GM23338 (cell line): ENCODE measurements around the gene SPECC1. TPM values are rescaled to one million over a fixed set of nuclear protein-coding genes. Genes with fewer than 3 reads are reported as not detected.

Source experiments
- ATAC-seq: fragments of 200-7000 bp; cut with Tn5 transposase; 3 replicates; pipeline ENCODE4 v1.9.1; 2020
- DNase-seq: peaks from one replicate; pipeline ENCODE4 v3.0.0-alpha.2; 2015; ENCODE audit warnings: low spot score
- H2AFZ ChIP-seq: fragments of 200-600 bp; sonication (generic); 2 replicates; pipeline ENCODE4 v1.8.0; 2016; ENCODE audit warnings: antibody characterized with exemption, mild to moderate bottlenecking, moderate library complexity
- H3F3A ChIP-seq: fragments of 200-600 bp; sonication (generic); replicated peaks from 2 replicates; pipeline ENCODE4 v1.8.0; 2017; ENCODE audit warnings: antibody characterized with exemption, mixed run types, low read depth
- H3K27ac ChIP-seq: fragments of 200-600 bp; sonication (generic); 2 replicates; pipeline ENCODE4 v1.6.1; 2016; ENCODE audit warnings: low read depth
- H3K27me3 ChIP-seq: fragments of 200-600 bp; sonication (generic); 2 replicates; pipeline ENCODE4 v1.8.0; 2016; ENCODE audit warnings: mild to moderate bottlenecking, mixed run types, moderate library complexity; ENCODE audit not compliant: insufficient read depth
- H3K36me3 ChIP-seq: fragments of 200-600 bp; sonication (generic); 2 replicates; pipeline ENCODE4 v1.8.0; 2016; ENCODE audit warnings: mild to moderate bottlenecking; ENCODE audit not compliant: insufficient read depth
- H3K4me1 ChIP-seq: fragments of 200-600 bp; sonication (generic); 2 replicates; pipeline ENCODE4 v1.8.0; 2016; ENCODE audit warnings: mild to moderate bottlenecking, moderate library complexity; ENCODE audit not compliant: insufficient read depth
- H3K4me2 ChIP-seq: fragments of 200-600 bp; sonication (generic); 2 replicates; pipeline ENCODE4 v1.7.1; 2017; ENCODE audit warnings: mixed run types
- H3K4me3 ChIP-seq: fragments of 200-600 bp; sonication (generic); 2 replicates; pipeline ENCODE4 v1.6.1; 2016; ENCODE audit warnings: mixed run types
- H3K79me2 ChIP-seq: fragments of 200-600 bp; sonication (generic); replicated peaks from 2 replicates; pipeline ENCODE4 v1.8.0; 2017; ENCODE audit warnings: mild to moderate bottlenecking; ENCODE audit not compliant: insufficient read depth
- H3K9me2 ChIP-seq: fragments of 200-600 bp; sonication (generic); 2 replicates; pipeline ENCODE4 v1.8.0; 2017; ENCODE audit not compliant: insufficient read depth
- H4K20me1 ChIP-seq: fragments of 200-600 bp; sonication (generic); replicated peaks from 2 replicates; pipeline ENCODE4 v1.8.0; 2017; ENCODE audit warnings: mild to moderate bottlenecking; ENCODE audit not compliant: insufficient read depth
- H3K27ac Mint-ChIP-seq: 2 replicates; pipeline ENCODE4 v1.8.0; 2020; ENCODE audit warnings: inconsistent platforms, mild to moderate bottlenecking, moderate library complexity, mixed read lengths
- H3K27me3 Mint-ChIP-seq: 3 replicates; pipeline ENCODE4 v1.8.0; 2022; ENCODE audit warnings: low read depth, mild to moderate bottlenecking, moderate library complexity, mixed read lengths, inconsistent platforms; ENCODE audit not compliant: insufficient read depth, poor library complexity
- H3K36me3 Mint-ChIP-seq: 3 replicates; pipeline ENCODE4 v1.8.0; 2021; ENCODE audit warnings: low read depth, mild to moderate bottlenecking, inconsistent platforms, moderate library complexity, mixed read lengths
- H3K4me1 Mint-ChIP-seq: 3 replicates; pipeline ENCODE4 v1.8.0; 2020; ENCODE audit warnings: mild to moderate bottlenecking, inconsistent platforms, mixed read lengths
- H3K4me3 Mint-ChIP-seq: 3 replicates; pipeline ENCODE4 v1.8.0; 2021; ENCODE audit warnings: moderate library complexity, mild to moderate bottlenecking, inconsistent platforms, mixed read lengths
- H3K9me3 Mint-ChIP-seq: 3 replicates; pipeline ENCODE4 v1.8.0; 2020; ENCODE audit warnings: moderate library complexity, mild to moderate bottlenecking, inconsistent platforms, mixed read lengths
- EZH2phosphoT487 ChIP-seq: fragments of 200-600 bp; sonication (generic); IDR thresholded peaks from one replicate; pipeline ENCODE4 v1.8.1; 2018; ENCODE audit warnings: antibody characterized with exemption; ENCODE audit not compliant: unreplicated experiment
- NANOG ChIP-seq: IDR thresholded peaks from 2 replicates; pipeline ENCODE4 v1.6.1; 2016; ENCODE audit warnings: antibody characterized with exemption, borderline replicate concordance
- REST ChIP-seq: IDR thresholded peaks from one replicate; pipeline ENCODE4 v1.6.1; 2018; ENCODE audit warnings: antibody characterized with exemption; ENCODE audit not compliant: unreplicated experiment
- STAT1 ChIP-seq: IDR thresholded peaks from one replicate; pipeline ENCODE4 v1.6.1; 2016; ENCODE audit warnings: antibody characterized with exemption; ENCODE audit not compliant: unreplicated experiment
- ZNF114 ChIP-seq: fragments of 250-450 bp; sonication (Bioruptor Pico); IDR thresholded peaks from 2 replicates; pipeline ENCODE4 v1.5.0; 2020; ENCODE audit warnings: mild to moderate bottlenecking, moderate library complexity
- polyA plus RNA-seq: library from polyadenylated mRNA; unstranded; fragments of >200 nt; fragmentation: Nextera tagmentation; extraction: Ambion mirVana; gene quantifications from 2 replicates; pipeline ENCODE4 v1.2.1, GENCODE V29; 2016
- total RNA-seq: library from RNA; depleted of rRNA; stranded (reverse); fragments of >200 nt; shearing (Covaris generic); gene quantifications from 2 replicates; pipeline ENCODE4 v1.2.3, GENCODE V29; 2014
- TF ChIP-seq, protein P1 (sequence below): IDR thresholded peaks from 2 replicates; pipeline ENCODE4 v1.6.1; 2016; ENCODE audit warnings: antibody characterized with exemption
- TF ChIP-seq, protein P2 (sequence below), 2 experiments: fragments of 200-600 bp in 1 of 2; sonication (generic) in 1 of 2; conservative IDR thresholded peaks; 2 replicates each; pipeline versions ENCODE4 v1.5.1 to v1.6.1; 2016 to 2017; ENCODE audit warnings: antibody characterized with exemption in 2 of 2, low read depth in 2 of 2, mild to moderate bottlenecking in 2 of 2, moderate library complexity in 1 of 2

SPECC1 gene
- total and polyA plus RNA-seq, 2 experiments from 2014 or later = 42.6 to 101 TPM

- Histone ChIP-seq H3K4me2 (no peak overlapping the region), H3K27me3 (no peaks in the 10 kb centered on the region), H3K36me3 (no peaks in the 10 kb centered on the region), H3K27ac (no peak overlapping the region), H3K4me3 (no peak overlapping the region), H3F3A (no peaks in the 10 kb centered on the region), H2AFZ (no peak overlapping the region), H3K9me2 (0 out of 2 replicates have a peak, but pooled peaks cover 6% of the 10 kb centered on the region), H3K79me2 (no peaks in the 10 kb centered on the region), H4K20me1 (no peaks in the 10 kb centered on the region), H3K4me1 (0 out of 2 replicates have a peak, but pooled peaks cover 3% of the 10 kb centered on the region)
- Mint-ChIP-seq H3K9me3 (peaks cover 12% of the 10 kb centered on the region), H3K4me1 (peaks cover 6% of the 10 kb centered on the region; the same call in 2 of the 3 replicates), H3K36me3 (peaks cover 6% of the 10 kb centered on the region), H3K27me3 (no peaks in the 10 kb centered on the region), H3K4me3 (no peak overlapping the region), H3K27ac (no peak overlapping the region)
- DNase-seq = no peak
- no peak for ATAC-seq
- TF ChIP-seq, protein P1, sequence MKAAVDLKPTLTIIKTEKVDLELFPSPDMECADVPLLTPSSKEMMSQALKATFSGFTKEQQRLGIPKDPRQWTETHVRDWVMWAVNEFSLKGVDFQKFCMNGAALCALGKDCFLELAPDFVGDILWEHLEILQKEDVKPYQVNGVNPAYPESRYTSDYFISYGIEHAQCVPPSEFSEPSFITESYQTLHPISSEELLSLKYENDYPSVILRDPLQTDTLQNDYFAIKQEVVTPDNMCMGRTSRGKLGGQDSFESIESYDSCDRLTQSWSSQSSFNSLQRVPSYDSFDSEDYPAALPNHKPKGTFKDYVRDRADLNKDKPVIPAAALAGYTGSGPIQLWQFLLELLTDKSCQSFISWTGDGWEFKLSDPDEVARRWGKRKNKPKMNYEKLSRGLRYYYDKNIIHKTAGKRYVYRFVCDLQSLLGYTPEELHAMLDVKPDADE = no peak
- TF ChIP-seq, protein P2, sequence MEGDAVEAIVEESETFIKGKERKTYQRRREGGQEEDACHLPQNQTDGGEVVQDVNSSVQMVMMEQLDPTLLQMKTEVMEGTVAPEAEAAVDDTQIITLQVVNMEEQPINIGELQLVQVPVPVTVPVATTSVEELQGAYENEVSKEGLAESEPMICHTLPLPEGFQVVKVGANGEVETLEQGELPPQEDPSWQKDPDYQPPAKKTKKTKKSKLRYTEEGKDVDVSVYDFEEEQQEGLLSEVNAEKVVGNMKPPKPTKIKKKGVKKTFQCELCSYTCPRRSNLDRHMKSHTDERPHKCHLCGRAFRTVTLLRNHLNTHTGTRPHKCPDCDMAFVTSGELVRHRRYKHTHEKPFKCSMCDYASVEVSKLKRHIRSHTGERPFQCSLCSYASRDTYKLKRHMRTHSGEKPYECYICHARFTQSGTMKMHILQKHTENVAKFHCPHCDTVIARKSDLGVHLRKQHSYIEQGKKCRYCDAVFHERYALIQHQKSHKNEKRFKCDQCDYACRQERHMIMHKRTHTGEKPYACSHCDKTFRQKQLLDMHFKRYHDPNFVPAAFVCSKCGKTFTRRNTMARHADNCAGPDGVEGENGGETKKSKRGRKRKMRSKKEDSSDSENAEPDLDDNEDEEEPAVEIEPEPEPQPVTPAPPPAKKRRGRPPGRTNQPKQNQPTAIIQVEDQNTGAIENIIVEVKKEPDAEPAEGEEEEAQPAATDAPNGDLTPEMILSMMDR (conservative IDR thresholded peaks at IDR 0.05; ENCODE audit: low read depth in 2 of 2) = no peak
These were observed 42.5 kb downstream of the SPECC1 start for GRCh38 chr17:20051624-20052023.

DNA sequence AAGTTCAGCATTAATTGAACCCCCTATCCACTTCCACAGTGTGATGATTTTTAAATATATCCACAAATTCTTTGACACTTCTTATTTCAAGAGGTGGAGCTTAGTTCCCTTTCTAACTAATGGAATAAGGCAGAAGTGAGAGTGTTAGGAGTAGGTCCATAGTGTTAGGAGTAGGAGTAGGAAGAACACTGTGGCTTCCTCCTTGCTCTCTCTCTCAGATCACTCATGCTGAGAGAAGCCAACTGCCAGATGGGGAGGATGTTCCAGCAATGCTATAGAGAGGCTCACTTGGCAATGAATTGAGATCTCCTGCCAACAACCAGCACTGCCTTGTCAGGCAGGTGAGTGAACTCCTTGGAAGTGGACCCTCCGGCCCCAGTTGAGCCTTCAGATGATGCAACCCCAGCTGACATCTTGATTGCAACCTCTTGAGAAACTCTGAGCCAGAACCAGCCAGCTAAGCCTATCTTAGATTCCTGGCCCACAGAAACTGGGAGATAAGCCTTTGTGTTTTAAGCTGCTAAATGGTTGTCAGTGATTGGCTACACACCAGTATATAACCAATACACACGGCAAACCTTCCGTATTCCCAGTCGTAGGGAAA lies 44.3 kb downstream of the SPECC1 start:
- H4K20me1 ChIP-seq = no peaks in the 10 kb centered on the region
- Mint-ChIP-seq H3K27ac (no peak overlapping the region), H3K4me1 (no peaks in the 10 kb centered on the region), H3K9me3 (peaks cover 12% of the 10 kb centered on the region), H3K4me3 (no peak overlapping the region), H3K27me3 (no peaks in the 10 kb centered on the region), H3K36me3 (peaks cover 6% of the 10 kb centered on the region)
- DNase-seq = no peak
- no peak overlapping the region for H3K4me3 ChIP-seq
- no peak overlapping the region for H3K4me2 ChIP-seq
- no peak for ATAC-seq
- H3K27me3 ChIP-seq = no peaks in the 10 kb centered on the region
- H2AFZ ChIP-seq = no peak overlapping the region
- no peaks in the 10 kb centered on the region for H3K36me3 ChIP-seq
- H3K27ac ChIP-seq = no peak overlapping the region
- 0 out of 2 replicates have a peak, but pooled peaks cover 6% of the 10 kb centered on the region for H3K9me2 ChIP-seq
- no peaks in the 10 kb centered on the region for H3F3A ChIP-seq
- H3K79me2 ChIP-seq = no peaks in the 10 kb centered on the region
- no peaks in the 10 kb centered on the region for H3K4me1 ChIP-seq
- TF ChIP-seq EZH2phosphoT487 (no peak), ZNF114 (CRISPR knock-in tag) (no peak), REST (no peak), NANOG (no peak), STAT1 (no peak)
- TF ChIP-seq, protein P1 = no peak
- TF ChIP-seq, protein P2 (conservative IDR thresholded peaks at IDR 0.05; ENCODE audit: low read depth in 2 of 2) = no peak
